C4-2B (cell line): ENCODE measurements around the gene TRERF1.

Source experiments
- H3K27ac ChIP-seq: fragments of 450-650 bp; 2 replicates; pipeline ENCODE4 v1.5.1; 2017
- CTCF ChIP-seq: fragments of 450-650 bp; conservative IDR thresholded peaks from 2 replicates; pipeline ENCODE4 v1.5.1; 2017; ENCODE audit warnings: mild to moderate bottlenecking
- ZFX ChIP-seq: fragments of 450-650 bp; IDR thresholded peaks from 2 replicates; pipeline ENCODE4 v1.6.1; 2017

TRERF1 gene

GRCh38 chr6:42451333-42452170 is at the start of gene TRERF1:
TSS of gene TRERF1 (minus strand) at chr6:42451926. CDS start at chr6:42269590, 182,336 bp downstream.
- peak within 1 kb of the TSS; percentile 96 for H3K27ac ChIP-seq
- TF ChIP-seq ZFX, result no peak
- no peak for TF ChIP-seq CTCF

- TF ChIP-seq CTCF, result no peak
- no peak; the same call in 1 of the 2 replicates for TF ChIP-seq ZFX
These were observed 46.9 kb upstream of the TRERF1 start for GRCh38 chr6:42498473-42499128.

GRCh38 chr6:42493914-42494539 is 42.3 kb upstream of the TRERF1 start:
- TF ChIP-seq CTCF (no peak), ZFX (no peak)
- no peak overlapping the region for H3K27ac ChIP-seq

More at GRCh38 chr6:42498473-42499128, 46.9 kb upstream of the TRERF1 start:
- H3K27ac ChIP-seq, result no peak overlapping the region

GRCh38 chr6:42488129-42488528 is 36.4 kb upstream of the TRERF1 start:
- H3K27ac ChIP-seq, result no peak overlapping the region
- no peak for TF ChIP-seq CTCF
- no peak for TF ChIP-seq ZFX

GRCh38 chr6:42484261-42484660 is 32.5 kb upstream of the TRERF1 start:
- no peak overlapping the region for H3K27ac ChIP-seq
- TF ChIP-seq ZFX (no peak), CTCF (no peak)

GRCh38 chr6:42482174-42482573 is 30.4 kb upstream of the TRERF1 start:
- no peak for TF ChIP-seq ZFX
- no peak for TF ChIP-seq CTCF
- no peak overlapping the region for H3K27ac ChIP-seq

GRCh38 chr6:42471714-42472113 is 20.0 kb upstream of the TRERF1 start:
- no peak overlapping the region for H3K27ac ChIP-seq
- TF ChIP-seq ZFX (no peak), CTCF (no peak)
